ENCODE measurements around the gene USP16. TPM values are rescaled to one million over a fixed set of nuclear protein-coding genes. Genes with fewer than 3 reads are reported as not detected.
A peak's percentile ranks its signal among the peaks of the same experiment; 100 is the strongest.

The USP16 gene
- total RNA-seq, result 10 to 100 TPM; 17.6 to 27.3 (median 20.1) TPM
- 10 to 100 TPM; 13.8 to 25.6 TPM for polyA plus RNA-seq

DNA sequence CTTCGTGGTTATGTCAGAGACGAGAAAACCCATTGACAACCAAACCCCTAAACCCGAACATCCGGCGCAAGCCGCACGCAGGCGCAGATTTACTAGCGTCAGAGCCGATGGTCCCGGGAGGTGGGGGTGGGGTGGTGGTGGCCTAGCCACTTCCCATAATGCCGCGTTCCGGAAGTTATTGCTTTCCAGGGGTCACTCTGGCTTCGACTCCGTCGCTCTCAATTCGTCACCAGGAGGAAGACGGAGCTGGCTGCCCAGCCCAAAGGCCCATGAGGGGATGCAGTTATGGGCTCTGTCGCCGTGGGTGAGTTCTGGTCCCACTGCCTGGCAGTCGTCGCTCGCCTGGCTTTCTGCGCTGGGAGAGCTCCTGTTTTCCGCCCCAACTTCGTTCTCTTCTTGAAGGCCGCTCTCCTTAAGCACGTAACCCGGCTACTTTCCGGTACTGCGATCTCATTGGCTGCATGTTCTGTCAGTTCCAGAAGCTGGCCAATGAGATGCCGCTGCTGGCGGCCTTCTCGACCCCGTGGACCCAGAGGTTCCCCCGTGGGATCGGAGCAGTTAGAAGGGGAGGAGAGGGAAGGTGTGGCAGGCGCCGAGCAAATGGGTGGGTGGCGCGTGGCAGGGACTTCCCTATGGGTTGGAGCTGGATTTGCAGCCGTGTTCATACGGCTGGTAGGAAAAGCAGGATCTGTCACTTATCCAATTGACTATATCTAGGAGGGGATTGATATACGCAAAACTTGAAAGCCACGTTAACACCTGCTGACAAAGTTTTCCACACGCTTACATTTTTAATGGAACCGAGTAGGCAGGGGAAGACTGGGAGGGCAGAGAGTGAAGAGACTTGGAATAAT is at the start of gene USP16:
TSS of gene USP16 (plus strand) at position 195 of the 854 bp plus-strand sequence. CDS start 3,246 bp downstream, outside the sequence.
- peak; percentile 88 to 98 (median 95) for DNase-seq
- intact Hi-C loops (cut with DNase I), result no loop called here
- no peaks in the 10 kb centered on the region for H3K9me3 ChIP-seq
- peak within 1 kb of the TSS; percentile 97 to 99 (median 99) for H3K27ac ChIP-seq
- H3K4me3 ChIP-seq, result peak within 1 kb of the TSS; percentile 33 to 75 (median 60)
- TF ChIP-seq, protein P1, sequence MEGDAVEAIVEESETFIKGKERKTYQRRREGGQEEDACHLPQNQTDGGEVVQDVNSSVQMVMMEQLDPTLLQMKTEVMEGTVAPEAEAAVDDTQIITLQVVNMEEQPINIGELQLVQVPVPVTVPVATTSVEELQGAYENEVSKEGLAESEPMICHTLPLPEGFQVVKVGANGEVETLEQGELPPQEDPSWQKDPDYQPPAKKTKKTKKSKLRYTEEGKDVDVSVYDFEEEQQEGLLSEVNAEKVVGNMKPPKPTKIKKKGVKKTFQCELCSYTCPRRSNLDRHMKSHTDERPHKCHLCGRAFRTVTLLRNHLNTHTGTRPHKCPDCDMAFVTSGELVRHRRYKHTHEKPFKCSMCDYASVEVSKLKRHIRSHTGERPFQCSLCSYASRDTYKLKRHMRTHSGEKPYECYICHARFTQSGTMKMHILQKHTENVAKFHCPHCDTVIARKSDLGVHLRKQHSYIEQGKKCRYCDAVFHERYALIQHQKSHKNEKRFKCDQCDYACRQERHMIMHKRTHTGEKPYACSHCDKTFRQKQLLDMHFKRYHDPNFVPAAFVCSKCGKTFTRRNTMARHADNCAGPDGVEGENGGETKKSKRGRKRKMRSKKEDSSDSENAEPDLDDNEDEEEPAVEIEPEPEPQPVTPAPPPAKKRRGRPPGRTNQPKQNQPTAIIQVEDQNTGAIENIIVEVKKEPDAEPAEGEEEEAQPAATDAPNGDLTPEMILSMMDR (IDR thresholded peaks at IDR 0.05), result peak in 1 of 4 donors; percentile 10
- WGBS, 2 donors, result 0% methylated on average over 48 of the region's 48 CpGs
- peak; percentile 71 for FAIRE-seq
- peaks cover 0 to 18% (median 13%) of the 10 kb centered on the region in 3 donors for H3K4me1 ChIP-seq
- peaks cover 0 to 5% (median 0%) of the 10 kb centered on the region in 3 donors for H3K36me3 ChIP-seq
- H3K27me3 ChIP-seq, result no peaks in the 10 kb centered on the region
- peak; percentile 96 to 98 (median 97) for ATAC-seq

DNA sequence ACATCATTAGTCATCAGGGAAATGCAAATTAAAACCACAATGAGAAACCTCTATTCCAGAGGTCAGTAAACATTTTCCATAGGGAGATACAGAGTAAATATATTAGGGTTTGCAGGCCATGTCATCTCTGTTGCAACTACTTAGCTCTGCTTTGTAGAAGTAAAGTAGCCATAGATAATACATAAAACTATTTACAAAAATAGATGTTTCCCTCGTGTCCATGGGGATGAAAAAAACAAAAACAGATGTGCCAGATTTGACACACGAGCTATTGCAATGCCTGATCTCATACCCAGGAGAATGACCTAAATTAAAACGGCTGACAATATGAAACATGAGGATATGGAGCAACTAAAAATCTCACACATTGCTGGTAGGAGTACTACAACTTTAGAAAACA is 49.1 kb upstream of the USP16 start:
- H3K4me1 ChIP-seq, result no peaks in the 10 kb centered on the region
- no peak overlapping the region for H3K4me3 ChIP-seq
- H3K9me3 ChIP-seq, result no peaks in the 10 kb centered on the region
- intact Hi-C loops (cut with DNase I), result no loop called here
- WGBS, 2 donors, result 50 to 74% methylated on average over 3 of the region's 3 CpGs
- peaks cover 0 to 30% (median 3%) of the 10 kb centered on the region in 3 donors for H3K36me3 ChIP-seq
- no peak overlapping the region for H3K27ac ChIP-seq
- TF ChIP-seq, protein P1 (IDR thresholded peaks at IDR 0.05), result no peak
- no peaks in the 10 kb centered on the region for H3K27me3 ChIP-seq
- ATAC-seq (no peak), DNase-seq (no peak), FAIRE-seq (no peak)

- TF ChIP-seq, protein P1 (IDR thresholded peaks at IDR 0.05), result no peak
- WGBS, 2 donors, result 85 to 89% methylated on average over 1 of the region's 1 CpG
- Histone ChIP-seq H3K36me3 (peaks cover 0 to 36% (median 13%) of the 10 kb centered on the region in 3 donors), H3K9me3 (no peaks in the 10 kb centered on the region), H3K27me3 (no peaks in the 10 kb centered on the region), H3K4me3 (no peak overlapping the region), H3K27ac (no peak overlapping the region), H3K4me1 (no peaks in the 10 kb centered on the region)
- DNase-seq (no peak), FAIRE-seq (no peak), ATAC-seq (no peak)
- intact Hi-C loops (cut with DNase I), result no loop called here
These were observed 45.4 kb upstream of the USP16 start for GRCh38 chr21:28979092-28979491.

GRCh38 chr21:28982637-28983036 is 41.8 kb upstream of the USP16 start:
- no peak for DNase-seq
- Histone ChIP-seq H3K27me3 (no peaks in the 10 kb centered on the region), H3K9me3 (no peaks in the 10 kb centered on the region), H3K27ac (no peak overlapping the region), H3K4me3 (no peak overlapping the region), H3K36me3 (peaks cover 0 to 42% (median 23%) of the 10 kb centered on the region in 3 donors), H3K4me1 (peaks cover 0 to 15% (median 8%) of the 10 kb centered on the region in 3 donors)
- TF ChIP-seq, protein P1 (IDR thresholded peaks at IDR 0.05), result no peak
- 88 to 90% methylated on average over 1 of the region's 1 CpG for WGBS, 2 donors
- ATAC-seq, result no peak
- FAIRE-seq, result no peak
- intact Hi-C loops (cut with DNase I), result no loop called here
